PC-9 (cell line): Measurements from ENCODE around the gene AMIGO2. TPM values are rescaled to one million over a fixed set of nuclear protein-coding genes. Genes with fewer than 3 reads are reported as not detected.
"Not testable (repeated sequence)": the region's sequence is repeated elsewhere in the genome, so short reads cannot be mapped to it uniquely, and the experiment has no call there.

Experiments used
- BruUV-seq: library from RNA; stranded (reverse); fragments of 400-500 nt; replicated peaks from 2 replicates; lab custom pipeline; 2021; lab: Mats Ljungman, UMichigan
- CTCF ChIA-PET: fragments of 300-600 bp; sonication (Branson Sonifier 250); formaldehyde crosslinking; loops from one replicate; lab custom pipeline; 2022; ENCODE audit warnings: antibody characterized with exemption; lab: Charles Lee
- POLR2A ChIA-PET: fragments of 300-600 bp; sonication (Branson Sonifier 250); formaldehyde crosslinking; loops from one replicate; lab custom pipeline; 2022; ENCODE audit warnings: antibody characterized with exemption; ENCODE audit not compliant: unreplicated experiment; lab: Charles Lee
- DNase-seq, 2 experiments: peaks; one replicate each; pipeline versions ENCODE4 v3.0.0 to v3.0.0-alpha.2; 2015 to 2022; ENCODE audit warnings: mixed read lengths in 1 of 2
- H2AFZ ChIP-seq: fragments of 200-600 bp; sonication (generic); 2 replicates; pipeline ENCODE4 v1.8.1; 2017; ENCODE audit warnings: antibody characterized with exemption
- H3F3A ChIP-seq: fragments of 200-600 bp; sonication (generic); 2 replicates; pipeline ENCODE4 v1.8.1; 2017; ENCODE audit warnings: antibody characterized with exemption, mild to moderate bottlenecking, low read depth; ENCODE audit not compliant: insufficient read depth
- H3K27ac ChIP-seq: fragments of 200-600 bp; sonication (generic); 2 replicates; pipeline ENCODE4 v1.6.1; 2016; ENCODE audit warnings: mixed run types
- H3K27me3 ChIP-seq: fragments of 200-600 bp; sonication (generic); 2 replicates; pipeline ENCODE4 v1.6.1; 2016; ENCODE audit warnings: low read depth, mixed run types; ENCODE audit not compliant: insufficient read depth
- H3K36me3 ChIP-seq: fragments of 200-600 bp; sonication (generic); 2 replicates; pipeline ENCODE4 v1.6.1; 2016; ENCODE audit warnings: low read depth, mixed run types
- H3K4me1 ChIP-seq: fragments of 200-600 bp; sonication (generic); replicated peaks from 2 replicates; pipeline ENCODE4 v1.6.1; 2016; ENCODE audit warnings: mixed run types; ENCODE audit not compliant: insufficient read depth
- H3K4me2 ChIP-seq: fragments of 200-600 bp; sonication (generic); 2 replicates; pipeline ENCODE4 v1.6.1; 2017; ENCODE audit warnings: mixed run types
- H3K4me3 ChIP-seq: fragments of 200-600 bp; sonication (generic); 2 replicates; pipeline ENCODE4 v1.6.1; 2016; ENCODE audit warnings: mixed run types
- H3K79me2 ChIP-seq: fragments of 200-600 bp; sonication (generic); 2 replicates; pipeline ENCODE4 v1.6.1; 2017; ENCODE audit warnings: low read depth, mixed run types
- H3K9me2 ChIP-seq: fragments of 200-600 bp; sonication (generic); 2 replicates; pipeline ENCODE4 v1.8.1; 2017; ENCODE audit warnings: mild to moderate bottlenecking; ENCODE audit not compliant: insufficient read depth
- H3K9me3 ChIP-seq: fragments of 200-600 bp; sonication (generic); 2 replicates; pipeline ENCODE4 v1.8.1; 2016; ENCODE audit warnings: low read depth; ENCODE audit not compliant: insufficient read depth
- H4K20me1 ChIP-seq: fragments of 200-600 bp; sonication (generic); 2 replicates; pipeline ENCODE4 v1.8.1; 2017; ENCODE audit not compliant: insufficient read depth
- EZH2 ChIP-seq: fragments of 200-600 bp; sonication (generic); IDR thresholded peaks from 2 replicates; pipeline ENCODE4 v1.8.0; 2017; ENCODE audit warnings: antibody characterized with exemption, low read depth
- intact Hi-C: fragments of 100-400 bp; cut with micrococcal nuclease; formaldehyde crosslinking; loops from one replicate; pipeline ENCODE4 v1.10.0; 2022; ENCODE audit not compliant: unreplicated experiment
- total RNA-seq: library from RNA; stranded (reverse); gene quantifications from 2 replicates; pipeline ENCODE4 v1.2.3, GENCODE V29; 2021
- TF ChIP-seq, protein P1 (sequence below): fragments of 200-600 bp; sonication (generic); conservative IDR thresholded peaks from 2 replicates; pipeline ENCODE4 v1.6.1; 2017; ENCODE audit warnings: mixed run types, antibody characterized with exemption, mild to moderate bottlenecking, moderate library complexity

AMIGO2 gene
- total RNA-seq, 1 experiment from 2014 or later: 41.9 TPM

DNA sequence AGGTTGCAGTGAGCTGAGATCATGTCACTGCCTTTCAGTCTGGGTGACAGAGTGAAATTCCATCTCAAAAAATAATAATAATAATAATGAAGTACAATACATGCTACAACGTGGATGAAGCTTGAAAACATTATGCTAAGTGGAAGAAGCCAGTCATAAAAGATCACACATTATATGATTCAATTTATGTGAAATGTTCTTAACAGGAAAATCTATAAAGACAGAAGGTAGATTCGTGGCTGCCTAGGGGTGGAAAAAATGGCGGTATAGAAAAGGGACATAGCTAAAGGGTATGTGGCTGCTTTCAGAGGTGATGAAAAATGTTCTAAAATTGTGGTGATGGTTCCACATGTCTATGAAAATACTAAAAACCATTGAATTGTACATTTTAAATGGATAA lies 41.0 kb upstream of the AMIGO2 start:
- Histone ChIP-seq H3K4me2 (no peak overlapping the region), H2AFZ (no peak overlapping the region), H3K79me2 (no peaks in the 10 kb centered on the region), H3K9me3 (peaks cover 9% of the 10 kb centered on the region), H3K4me1 (no peaks in the 10 kb centered on the region; the same call in 1 of the 2 replicates), H3K36me3 (no peaks in the 10 kb centered on the region), H3K27me3 (no peaks in the 10 kb centered on the region), H3K4me3 (no peak overlapping the region), H3K27ac (no peak overlapping the region), H4K20me1 (no peaks in the 10 kb centered on the region), H3F3A (no peaks in the 10 kb centered on the region), H3K9me2 (no peaks in the 10 kb centered on the region)
- intact Hi-C loops: no loop called here
- CTCF ChIA-PET: no interaction called here
- TF ChIP-seq, protein P1, sequence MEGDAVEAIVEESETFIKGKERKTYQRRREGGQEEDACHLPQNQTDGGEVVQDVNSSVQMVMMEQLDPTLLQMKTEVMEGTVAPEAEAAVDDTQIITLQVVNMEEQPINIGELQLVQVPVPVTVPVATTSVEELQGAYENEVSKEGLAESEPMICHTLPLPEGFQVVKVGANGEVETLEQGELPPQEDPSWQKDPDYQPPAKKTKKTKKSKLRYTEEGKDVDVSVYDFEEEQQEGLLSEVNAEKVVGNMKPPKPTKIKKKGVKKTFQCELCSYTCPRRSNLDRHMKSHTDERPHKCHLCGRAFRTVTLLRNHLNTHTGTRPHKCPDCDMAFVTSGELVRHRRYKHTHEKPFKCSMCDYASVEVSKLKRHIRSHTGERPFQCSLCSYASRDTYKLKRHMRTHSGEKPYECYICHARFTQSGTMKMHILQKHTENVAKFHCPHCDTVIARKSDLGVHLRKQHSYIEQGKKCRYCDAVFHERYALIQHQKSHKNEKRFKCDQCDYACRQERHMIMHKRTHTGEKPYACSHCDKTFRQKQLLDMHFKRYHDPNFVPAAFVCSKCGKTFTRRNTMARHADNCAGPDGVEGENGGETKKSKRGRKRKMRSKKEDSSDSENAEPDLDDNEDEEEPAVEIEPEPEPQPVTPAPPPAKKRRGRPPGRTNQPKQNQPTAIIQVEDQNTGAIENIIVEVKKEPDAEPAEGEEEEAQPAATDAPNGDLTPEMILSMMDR: no peak
- no peak for TF ChIP-seq EZH2
- POLR2A ChIA-PET: no interaction called here
- DNase-seq: no peak
- BruUV-seq: no TSS peak

DNA sequence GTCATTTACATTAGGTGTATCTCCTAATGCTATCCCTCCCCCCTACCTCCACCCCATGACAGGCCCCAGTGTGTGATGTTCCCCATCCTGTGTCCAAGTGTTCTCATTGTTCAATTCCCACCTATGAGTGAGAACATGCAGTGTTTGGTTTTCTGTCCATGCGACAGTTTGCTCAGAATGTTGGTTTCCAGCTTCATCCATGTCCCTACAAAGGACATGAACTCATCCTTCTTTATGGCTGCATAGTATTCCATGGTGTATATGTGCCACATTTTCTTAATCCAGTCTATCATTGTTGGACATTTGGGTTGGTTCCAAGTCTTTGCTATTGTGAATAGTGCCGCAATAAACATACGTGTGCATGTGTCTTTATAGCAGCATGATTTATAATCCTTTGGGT lies 37.5 kb upstream of the AMIGO2 start:
- H3K9me2 ChIP-seq, intact Hi-C loops, H3K27ac ChIP-seq, H3K27me3 ChIP-seq, DNase-seq, H3K36me3 ChIP-seq, CTCF ChIA-PET, POLR2A ChIA-PET, H4K20me1 ChIP-seq, H3F3A ChIP-seq, BruUV-seq, H3K4me1 ChIP-seq, H3K79me2 ChIP-seq, H3K9me3 ChIP-seq, H3K4me3 ChIP-seq, H3K4me2 ChIP-seq, H2AFZ ChIP-seq: not testable (repeated sequence)

DNA sequence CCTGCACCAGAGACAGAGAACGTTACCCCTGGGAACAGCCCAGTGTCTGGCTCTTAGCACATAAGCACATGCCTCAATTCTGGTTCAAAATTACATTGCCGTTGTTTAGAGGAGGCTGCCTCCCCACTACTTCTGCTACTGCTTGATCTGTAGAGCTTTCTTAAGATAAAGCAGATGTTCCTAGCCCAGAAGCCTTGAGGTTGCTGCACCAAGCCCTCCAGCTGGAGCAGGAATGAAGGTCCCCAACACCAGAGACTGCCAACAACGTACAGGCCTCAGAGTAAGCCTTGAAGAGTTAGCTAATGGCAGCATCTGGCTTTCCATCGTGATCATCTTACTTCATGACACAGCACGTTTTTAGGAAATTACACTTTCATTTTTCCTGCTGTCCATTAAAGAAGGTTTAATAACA lies 34.7 kb upstream of the AMIGO2 start:
- Histone ChIP-seq H3F3A (no peaks in the 10 kb centered on the region), H3K4me1 (0 out of 2 replicates have a peak, but pooled peaks cover 6% of the 10 kb centered on the region), H4K20me1 (no peaks in the 10 kb centered on the region), H2AFZ (no peak overlapping the region), H3K4me3 (no peak overlapping the region), H3K79me2 (no peaks in the 10 kb centered on the region), H3K9me2 (no peaks in the 10 kb centered on the region), H3K27me3 (no peaks in the 10 kb centered on the region), H3K27ac (no peak overlapping the region), H3K9me3 (peaks cover 3% of the 10 kb centered on the region; the same call in 1 of the 2 replicates), H3K4me2 (no peak overlapping the region), H3K36me3 (no peaks in the 10 kb centered on the region)
- ChIA-PET CTCF (no interaction called here), POLR2A (no interaction called here)
- intact Hi-C loops: no loop called here
- TF ChIP-seq EZH2: no peak
- TF ChIP-seq, protein P1: no peak
- no peak for DNase-seq
- BruUV-seq: no TSS peak

DNA sequence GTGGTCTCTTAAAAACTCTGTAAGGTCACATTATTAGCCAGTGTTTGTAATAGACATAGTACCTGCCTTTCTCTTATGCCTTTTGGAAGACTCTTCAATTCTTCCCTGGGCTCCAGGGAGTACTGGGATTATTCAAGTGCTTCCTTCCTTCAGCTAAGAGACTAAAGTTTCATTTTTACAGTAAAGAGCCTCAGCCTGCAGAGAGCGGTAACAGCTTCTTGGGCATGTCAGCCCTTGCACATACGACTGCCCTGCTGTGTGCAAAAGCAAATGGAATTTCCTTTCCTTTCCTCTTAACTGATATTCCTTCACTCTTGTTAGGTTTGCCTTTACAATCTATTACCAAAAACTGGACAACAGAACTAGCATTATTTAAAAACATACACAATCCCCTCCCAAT lies 32.9 kb upstream of the AMIGO2 start:
- no peaks in the 10 kb centered on the region for H4K20me1 ChIP-seq
- no peaks in the 10 kb centered on the region for H3K9me2 ChIP-seq
- intact Hi-C loops: no loop called here
- CTCF ChIA-PET: no interaction called here
- no TSS peak for BruUV-seq
- POLR2A ChIA-PET: no interaction called here
- no peaks in the 10 kb centered on the region for H3F3A ChIP-seq
- no peak for DNase-seq
- no peaks in the 10 kb centered on the region for H3K36me3 ChIP-seq
- H3K27ac ChIP-seq: no peak overlapping the region
- H3K4me3 ChIP-seq: no peak overlapping the region
- H2AFZ ChIP-seq: no peak overlapping the region
- no peaks in the 10 kb centered on the region; the same call in 1 of the 2 replicates for H3K9me3 ChIP-seq
- H3K4me2 ChIP-seq: no peak overlapping the region
- peaks cover 14% of the 10 kb centered on the region; the same call in 1 of the 2 replicates for H3K4me1 ChIP-seq
- H3K27me3 ChIP-seq: no peaks in the 10 kb centered on the region
- no peaks in the 10 kb centered on the region for H3K79me2 ChIP-seq
- TF ChIP-seq, protein P1: no peak
- TF ChIP-seq EZH2: no peak
